Cardiac septum (tissue), 1 donor: ENCODE measurements around the gene GH2. TPM values are rescaled to one million over a fixed set of nuclear protein-coding genes. Genes with fewer than 3 reads are reported as not detected.
"Not testable (repeated sequence)": the region's sequence is repeated elsewhere in the genome, so short reads cannot be mapped to it uniquely, and the experiment has no call there.

Experiments
- DNase-seq: peaks from one replicate; pipeline ENCODE4 v3.0.0-alpha.2; 2020; ENCODE audit warnings: low spot score
- intact Hi-C: fragments of 100-400 bp; cut with DNase I; formaldehyde crosslinking; loops from one replicate; pipeline ENCODE4 v1.14.0; 2022
- total RNA-seq: library from RNA; stranded (reverse); fragmentation: NEBNext Ultra II Directional; extraction: Animal tissue kit (Norgen Biotek cat#: 25700); gene quantifications from one replicate; pipeline ENCODE4 v1.2.1, GENCODE V29; 2021
- donor health status: DM: no; HTN: no; CAD: no.

The GH2 gene
- total RNA-seq, 1 donor from 2014 or later, result not detected

GRCh38 chr17:63847525-63848249 is 34.1 kb downstream of the GH2 start:
- DNase-seq, result no peak
- intact Hi-C loops, result loop anchor here (10.0 kb wide), 1 partner anchor 657 kb away; the partner anchor contains the start of genes CEP95 and DDX5

- no peak for DNase-seq
- intact Hi-C loops, result loop anchor here (10.0 kb wide), 1 partner anchor 659 kb away; the partner anchor contains the start of genes CEP95 and DDX5
Measured at GRCh38 chr17:63845509-63845908, 36.2 kb downstream of the GH2 start.

- intact Hi-C loops, result loop anchor here (10.0 kb wide), 1 partner anchor 661 kb away; the partner anchor contains the start of genes CEP95 and DDX5
- no peak for DNase-seq
Measured at GRCh38 chr17:63843910-63844677, 37.6 kb downstream of the GH2 start.

- not testable (repeated sequence) for DNase-seq
- intact Hi-C loops, result loop anchor here (10.0 kb wide), 1 partner anchor 661 kb away; the partner anchor contains the start of genes CEP95 and DDX5
Measured at GRCh38 chr17:63843387-63843888, 38.3 kb downstream of the GH2 start.

GRCh38 chr17:63842540-63843386 is 39.0 kb downstream of the GH2 start, which contains the start of gene SMARCD2:
SMARCD2 (minus strand) TSS chr17:63842685; CDS start chr17:63842674, 11 bp downstream.
- intact Hi-C loops, result loop anchor here (10.0 kb wide), 1 partner anchor 662 kb away; the partner anchor contains the start of genes CEP95 and DDX5
- DNase-seq, result peak; percentile 100

- DNase-seq, result no peak
- intact Hi-C loops, result loop anchor here (10.0 kb wide), 1 partner anchor 663 kb away; the partner anchor contains the start of genes CEP95 and DDX5
Measured at GRCh38 chr17:63842173-63842539, 39.6 kb downstream of the GH2 start.

- DNase-seq, result peak; percentile 82
- intact Hi-C loops, result loop anchor here (10.0 kb wide), 1 partner anchor 663 kb away; the partner anchor contains the start of genes CEP95 and DDX5
Measured at GRCh38 chr17:63841350-63842172, 40.2 kb downstream of the GH2 start.

- intact Hi-C loops, result loop anchor here (10.0 kb wide), 1 partner anchor 664 kb away; the partner anchor contains the start of genes CEP95 and DDX5
- DNase-seq, result no peak
Measured at GRCh38 chr17:63840591-63841349, 41.0 kb downstream of the GH2 start.

- DNase-seq, result peak; percentile 91
- intact Hi-C loops, result no loop called here
Measured at GRCh38 chr17:63838631-63839171, 43.0 kb downstream of the GH2 start.

GRCh38 chr17:63837962-63838600 is 43.7 kb downstream of the GH2 start:
- DNase-seq, result no peak
- intact Hi-C loops, result no loop called here

- no peak for DNase-seq
- intact Hi-C loops, result no loop called here
Measured at GRCh38 chr17:63837480-63837879, 44.3 kb downstream of the GH2 start.

- no peak for DNase-seq
- intact Hi-C loops, result no loop called here
Measured at GRCh38 chr17:63836811-63837210, 44.9 kb downstream of the GH2 start.

GRCh38 chr17:63835167-63835720 is 46.5 kb downstream of the GH2 start:
- intact Hi-C loops, result no loop called here

GRCh38 chr17:63834431-63835166 is 47.1 kb downstream of the GH2 start:
- intact Hi-C loops, result no loop called here

More at GRCh38 chr17:63835167-63835720, 46.5 kb downstream of the GH2 start:
- no peak for DNase-seq

GRCh38 chr17:63833741-63834373 is 47.9 kb downstream of the GH2 start:
- intact Hi-C loops, result no loop called here

More at GRCh38 chr17:63834431-63835166, 47.1 kb downstream of the GH2 start:
- DNase-seq, result no peak

More at GRCh38 chr17:63833741-63834373, 47.9 kb downstream of the GH2 start:
- no peak for DNase-seq
